Uterine smooth muscle cell (primary cell): ENCODE results near the gene SH2D6. TPM values are rescaled to one million over a fixed set of nuclear protein-coding genes. Genes with fewer than 3 reads are reported as not detected.

ENCODE experiments used
- total RNA-seq: library from RNA; depleted of rRNA; stranded (reverse); fragments of >200 nt; gene quantifications from 2 replicates; pipeline ENCODE4 v1.2.3, GENCODE V29; 2014

SH2D6 gene
- 0.89 and 1.4 TPM in 2 replicates for total RNA-seq

DNA sequence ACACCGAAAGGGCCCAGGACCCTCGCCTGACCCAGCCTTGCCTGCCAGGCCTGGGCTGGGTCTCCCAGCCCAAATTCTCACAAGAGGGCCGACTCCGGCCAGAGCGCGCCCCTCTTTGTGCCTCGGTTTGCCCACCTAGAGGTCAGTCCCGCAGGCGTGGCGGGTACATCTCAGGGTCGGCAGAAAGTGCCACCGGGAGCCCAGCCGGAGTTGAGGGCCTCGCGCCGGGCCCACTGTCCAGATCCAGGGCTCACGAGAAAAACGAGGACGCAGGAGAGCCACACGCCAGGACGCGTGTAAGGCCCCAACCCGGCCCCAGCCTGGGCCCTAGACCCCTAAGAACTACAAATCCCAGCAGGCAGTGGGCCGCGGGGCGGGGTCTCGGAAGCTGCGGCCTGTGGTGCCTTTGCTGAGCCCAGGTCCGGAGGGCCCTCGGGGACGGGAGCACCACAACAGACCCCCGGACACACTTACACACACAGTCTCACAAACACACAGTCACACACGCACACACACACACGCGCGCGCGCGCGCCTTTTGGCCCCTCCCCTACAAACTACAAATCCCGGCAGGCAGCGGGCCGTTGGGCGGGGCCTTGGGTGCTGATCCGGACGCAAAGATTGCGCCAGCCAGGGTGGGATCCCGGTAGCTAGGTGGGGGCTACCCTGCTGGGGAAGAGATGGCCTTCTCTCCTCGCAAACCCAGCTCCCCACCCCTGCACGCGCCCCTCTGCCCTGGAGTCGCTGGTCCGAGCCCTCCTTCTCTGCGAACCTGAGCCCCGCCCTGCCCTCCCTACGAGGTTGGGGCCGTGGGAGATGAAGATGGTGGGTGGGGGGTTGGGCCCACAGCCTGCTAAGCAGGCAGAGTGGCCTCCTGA is at the start of gene SH2D6:
TSS of gene SH2D6 (plus strand) at position 583 of the 877 bp plus-strand sequence. CDS start 10,752 bp downstream, outside the sequence.

DNA sequence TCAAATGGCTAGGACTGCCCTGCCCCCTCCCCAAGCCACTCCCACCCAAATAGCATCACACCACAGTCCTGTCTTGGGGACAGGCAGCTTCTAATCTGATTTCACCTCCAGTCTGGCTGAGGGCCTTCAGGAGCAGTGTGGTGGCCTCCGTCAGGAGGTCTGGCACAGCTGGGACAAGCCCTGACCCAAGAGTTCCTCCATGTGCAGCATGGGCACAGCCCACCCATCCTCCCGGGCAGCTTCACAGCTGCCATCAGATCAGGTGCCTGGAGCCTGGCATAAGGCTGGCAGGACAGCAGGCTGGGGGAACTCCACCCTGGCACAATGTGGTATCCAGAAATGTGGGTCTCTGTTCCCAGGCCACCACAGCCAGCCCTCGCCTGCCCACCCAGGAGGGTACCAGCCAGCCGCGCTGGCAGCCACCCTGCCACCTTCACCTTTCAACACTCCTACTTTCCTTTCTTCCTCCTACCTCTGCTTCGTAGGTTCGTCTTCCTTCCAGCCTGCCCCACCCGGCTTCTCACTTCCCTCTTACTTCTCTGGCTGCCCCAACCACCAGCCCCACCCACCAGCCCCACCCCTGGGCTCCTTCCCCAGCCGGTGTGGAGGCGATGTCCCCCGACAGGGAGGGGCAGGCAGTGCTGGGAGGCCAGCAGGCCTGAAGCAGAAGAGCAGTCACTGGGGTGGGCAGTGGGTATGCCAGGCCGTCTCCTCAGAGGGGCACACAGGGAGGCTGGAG is 8.5 kb upstream of the SH2D6 start, which contains the start of gene CAPG:
TSS of gene CAPG (minus strand) at position 522 of the 739 bp plus-strand sequence. CDS start 8,221 bp downstream, outside the sequence.

Other genes with a start within 250 kb of the SH2D6 start
- gene TGOLN2, start 90.7 kb upstream of the SH2D6 start, total RNA-seq = 108 and 121 TPM in 2 replicates
- gene RETSAT, start 64.2 kb upstream of the SH2D6 start, total RNA-seq = 49.6 and 72.9 TPM in 2 replicates
- gene ELMOD3, start 63.9 kb upstream of the SH2D6 start, total RNA-seq = 14.4 and 20.6 TPM in 2 replicates
- gene CAPG, start 8.3 kb upstream of the SH2D6 start, total RNA-seq = 156 and 193 TPM in 2 replicates
- 163 and 201 TPM in 2 replicates for gene MAT2A, start 120.5 kb downstream of the SH2D6 start, total RNA-seq
- gene GGCX, start 142.8 kb downstream of the SH2D6 start, total RNA-seq = 56.0 and 56.3 TPM in 2 replicates
- 0.12 and 0.33 TPM in 2 replicates for gene VAMP8, start 158.9 kb downstream of the SH2D6 start, total RNA-seq
- gene VAMP5, start 165.7 kb downstream of the SH2D6 start, total RNA-seq = 26.0 and 27.1 TPM in 2 replicates
- gene RNF181, start 177.0 kb downstream of the SH2D6 start, total RNA-seq = 255 and 257 TPM in 2 replicates
- 3.1 and 8.1 TPM in 2 replicates for gene TMEM150A, start 184.0 kb downstream of the SH2D6 start, total RNA-seq
- gene C2orf68, start 193.4 kb downstream of the SH2D6 start, total RNA-seq = 14.1 and 16.2 TPM in 2 replicates
- gene USP39, start 197.5 kb downstream of the SH2D6 start, total RNA-seq = 38.4 and 44.7 TPM in 2 replicates
- gene SFTPB, start 249.5 kb downstream of the SH2D6 start, total RNA-seq = under 0.01 TPM in 1 of 2 replicates, not detected in the other